Inferior parietal cortex (tissue), 1 donor: ENCODE data around the gene PTPRR.

Experiments used
- DNase-seq: peaks from one replicate; pipeline ENCODE4 v3.0.0-alpha.2; 2016; ENCODE audit errors: extremely low spot score

The PTPRR gene

DNA sequence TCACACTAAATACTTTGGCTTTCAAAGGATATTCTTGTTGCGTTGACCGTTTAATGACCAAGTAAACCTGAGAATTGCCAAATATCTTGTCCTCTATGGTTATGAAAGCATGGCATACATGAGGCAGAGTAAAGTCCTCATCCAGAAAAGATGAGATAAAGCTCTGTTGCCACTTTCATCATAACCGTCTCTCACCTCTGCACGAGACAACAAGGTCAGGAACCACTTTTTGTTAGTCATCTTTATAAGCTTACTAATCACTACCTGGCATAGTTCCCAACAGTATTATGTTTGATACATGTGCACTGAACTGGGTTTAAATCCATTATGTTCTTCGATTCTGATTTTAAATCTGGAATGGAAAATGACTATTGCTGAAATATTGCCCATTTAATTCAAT lies 314.6 kb downstream of the PTPRR start:
- no peak for DNase-seq

- no peak for DNase-seq
Observed at GRCh38 chr12:70604662-70605061, 315.9 kb downstream of the PTPRR start.

DNA sequence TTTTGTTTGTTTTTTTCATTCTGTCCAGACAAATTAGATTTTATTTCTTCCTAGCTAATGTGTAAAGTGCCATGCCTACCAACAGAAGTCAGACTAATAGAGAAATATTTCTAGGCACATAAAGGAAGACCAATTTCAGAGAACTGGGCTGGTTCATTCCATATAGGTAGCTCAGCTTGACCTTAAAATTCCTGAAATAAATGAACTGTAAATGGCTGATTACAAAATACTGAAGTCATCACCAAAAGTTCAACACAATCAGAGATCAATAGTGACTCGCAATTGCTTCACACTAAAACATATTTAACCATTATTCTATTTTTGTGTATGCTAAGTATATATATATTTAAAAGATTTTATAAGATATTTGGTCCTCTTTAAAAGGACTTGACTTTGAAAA lies 317.5 kb downstream of the PTPRR start:
- DNase-seq: no peak

GRCh38 chr12:70598467-70599193 lies 321.9 kb downstream of the PTPRR start:
- DNase-seq: peak; percentile 40

DNA sequence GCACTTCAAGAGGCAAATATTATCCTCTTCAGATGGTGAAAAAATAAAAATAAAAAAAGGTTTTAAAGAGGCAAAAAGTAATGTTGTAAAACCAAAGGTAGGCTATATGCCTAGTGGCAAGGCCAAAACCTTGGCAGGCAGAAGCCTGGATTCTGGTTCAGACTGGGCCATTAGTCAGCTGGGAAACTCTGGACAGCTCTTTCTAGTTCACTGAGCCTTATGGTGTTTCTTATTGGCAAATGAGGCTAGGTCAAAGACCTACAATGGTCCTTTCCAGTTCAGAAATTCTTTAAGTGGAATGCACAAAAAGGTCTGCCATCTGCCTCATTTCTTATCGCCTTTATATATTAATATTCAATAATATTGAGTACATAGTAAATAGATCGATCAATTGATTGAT lies 327.9 kb downstream of the PTPRR start:
- no peak for DNase-seq

DNA sequence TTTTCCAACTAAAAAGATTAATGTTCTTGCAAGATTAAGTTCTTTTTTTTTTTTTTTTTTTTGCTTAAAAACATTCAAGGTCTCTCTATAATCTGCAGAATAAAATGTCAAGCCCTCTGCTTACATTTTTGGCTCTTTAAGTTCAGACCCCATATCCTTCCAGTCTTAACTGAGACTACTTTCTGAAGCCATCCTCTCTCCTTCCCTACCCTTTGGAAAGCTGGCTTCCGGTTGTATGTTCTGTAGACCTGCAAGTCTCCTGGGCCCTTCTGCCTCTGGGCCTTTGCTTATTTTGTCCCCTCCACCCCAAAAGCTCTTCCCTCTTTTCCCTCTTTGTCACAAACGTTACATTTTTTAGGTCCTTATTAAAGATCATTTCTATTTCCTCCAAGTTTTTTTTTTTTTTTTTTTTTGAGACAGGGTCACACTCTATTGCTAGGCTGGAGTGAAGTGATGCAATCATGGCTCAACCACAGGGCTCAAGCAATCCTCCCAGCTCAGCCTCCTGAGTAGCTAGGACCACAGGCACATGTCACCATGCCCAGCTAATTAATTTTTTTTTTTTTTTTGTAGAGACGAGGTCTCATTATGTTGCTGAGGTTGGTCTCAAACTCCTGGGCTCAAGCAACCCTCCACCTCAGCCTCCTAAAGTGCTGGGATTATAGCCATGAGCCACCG lies 329.9 kb downstream of the PTPRR start:
- DNase-seq: no peak

- DNase-seq: peak; percentile 80
Observed at GRCh38 chr12:70590051-70590450, 330.5 kb downstream of the PTPRR start.
